GM12875 (cell line): Measurements from ENCODE around the gene POMGNT2.

Experiments
- H3K4me3 ChIP-seq: one replicate; pipeline ENCODE4 v1.5.1; 2011; ENCODE audit warnings: low read depth, low read length, control low read depth
- CTCF ChIP-seq: IDR thresholded peaks from 2 replicates; pipeline ENCODE4 v1.5.1; 2011; ENCODE audit warnings: low read depth, mild to moderate bottlenecking, control low read depth, inconsistent platforms, low read length, moderate library complexity, borderline replicate concordance; ENCODE audit not compliant: insufficient read depth

POMGNT2 gene

GRCh38 chr3:43104039-43104438 lies 1.8 kb downstream of the POMGNT2 start:
- TF ChIP-seq CTCF, result no peak
- no peak overlapping the region for H3K4me3 ChIP-seq

GRCh38 chr3:43102773-43103480 lies 3.0 kb downstream of the POMGNT2 start:
- TF ChIP-seq CTCF, result no peak
- H3K4me3 ChIP-seq, result no peak overlapping the region

- no peak for TF ChIP-seq CTCF
- no peak overlapping the region for H3K4me3 ChIP-seq
Measured at GRCh38 chr3:43098761-43099160, 7.1 kb downstream of the POMGNT2 start.

- no peak overlapping the region for H3K4me3 ChIP-seq
- TF ChIP-seq CTCF, result no peak
Measured at GRCh38 chr3:43097400-43098080, 8.3 kb downstream of the POMGNT2 start.

GRCh38 chr3:43096761-43097160 lies 9.1 kb downstream of the POMGNT2 start:
- H3K4me3 ChIP-seq, result no peak overlapping the region
- TF ChIP-seq CTCF, result no peak

- no peak for TF ChIP-seq CTCF
- no peak overlapping the region for H3K4me3 ChIP-seq
Measured at GRCh38 chr3:43095370-43095769, 10.5 kb downstream of the POMGNT2 start.

- H3K4me3 ChIP-seq, result no peak overlapping the region
- no peak for TF ChIP-seq CTCF
Measured at GRCh38 chr3:43094851-43095250, 11.0 kb downstream of the POMGNT2 start.
